ENCODE data around the gene DESI1.

GRCh38 chr22:41657709-41658108, 36.9 kb upstream of the DESI1 start:
- no peak for TF ChIP-seq ZBTB20 (tag by site-specific recombination; IDR thresholded peaks at IDR 0.05)
- TF ChIP-seq KLF9 (tag by site-specific recombination; IDR thresholded peaks at IDR 0.05; ENCODE audit: low read depth), result no peak
- no peak for TF ChIP-seq ZNF274 (IDR thresholded peaks at IDR 0.05; ENCODE audit: low read length)
- no peak for TF ChIP-seq ZNF274 (tag by site-specific recombination; IDR thresholded peaks at IDR 0.05; ENCODE audit: borderline replicate concordance)
